Left renal pelvis (tissue), 4 donors: ENCODE results near the gene BNIP5. TPM values are rescaled to one million over a fixed set of nuclear protein-coding genes. Genes with fewer than 3 reads are reported as not detected.

ENCODE experiments used
- DNase-seq, 4 donors: peaks; one replicate each; pipeline ENCODE4 v3.0.0-alpha.2; 2013; ENCODE audit warnings: low read depth in 4 of 4, low spot score in 3 of 4
- polyA plus RNA-seq, 4 donors: library from polyadenylated mRNA; unstranded; fragments of 120-200 nt; gene quantifications; one replicate each; pipeline ENCODE4 v1.2.1, GENCODE V29; 2013; ENCODE audit not compliant: insufficient read length in 4 of 4

BNIP5 gene
- polyA plus RNA-seq, 4 donors: 0.04 to 0.19 (median 0.16) TPM

- no peak for DNase-seq
These were observed 10.2 kb downstream of the BNIP5 start for GRCh38 chr6:36326356-36326995.

DNA sequence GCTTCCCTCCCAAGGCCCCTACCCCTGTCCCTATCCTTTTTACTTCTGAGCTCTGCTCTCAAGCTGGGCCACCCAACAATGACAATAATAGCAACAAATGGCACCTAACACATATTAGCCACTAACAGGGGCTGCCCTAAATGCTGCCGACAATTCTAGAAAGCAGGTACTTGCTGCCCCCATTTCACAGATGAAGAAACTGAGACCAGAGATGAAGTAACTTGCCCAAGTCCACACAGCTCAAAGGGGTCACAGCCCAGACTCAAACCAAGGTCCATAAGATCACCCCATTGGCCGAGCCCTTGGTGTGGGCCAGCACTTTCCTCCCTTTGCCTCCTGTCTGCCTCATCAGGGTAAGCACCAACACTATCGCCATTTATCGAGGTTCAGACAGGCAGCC lies 12.0 kb downstream of the BNIP5 start:
- DNase-seq: no peak

DNA sequence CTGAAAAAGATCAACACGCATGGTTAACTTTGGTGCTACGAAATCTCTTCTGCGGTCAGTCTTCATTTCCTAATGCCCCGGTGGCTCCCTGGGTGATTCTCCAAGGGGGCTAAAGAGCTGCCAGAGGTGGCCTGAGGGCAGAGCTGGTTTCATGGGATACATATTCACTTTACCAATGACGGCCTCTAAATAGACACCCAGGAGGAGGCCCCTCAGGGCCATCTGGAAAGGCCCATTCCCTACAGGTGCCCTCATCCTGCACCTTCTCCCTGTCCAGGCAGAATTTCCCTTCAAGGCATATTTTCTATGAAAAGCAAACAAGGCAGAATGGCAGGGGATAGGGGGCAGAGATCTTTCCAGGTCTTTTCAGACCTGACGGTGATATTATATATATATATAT lies 12.5 kb downstream of the BNIP5 start:
- no peak for DNase-seq

- DNase-seq: no peak
These were observed 13.6 kb downstream of the BNIP5 start for GRCh38 chr6:36323062-36323461.

GRCh38 chr6:36322591-36322990 lies 14.1 kb downstream of the BNIP5 start:
- DNase-seq: no peak

- no peak for DNase-seq
These were observed 16.2 kb downstream of the BNIP5 start for GRCh38 chr6:36320475-36320874.

DNA sequence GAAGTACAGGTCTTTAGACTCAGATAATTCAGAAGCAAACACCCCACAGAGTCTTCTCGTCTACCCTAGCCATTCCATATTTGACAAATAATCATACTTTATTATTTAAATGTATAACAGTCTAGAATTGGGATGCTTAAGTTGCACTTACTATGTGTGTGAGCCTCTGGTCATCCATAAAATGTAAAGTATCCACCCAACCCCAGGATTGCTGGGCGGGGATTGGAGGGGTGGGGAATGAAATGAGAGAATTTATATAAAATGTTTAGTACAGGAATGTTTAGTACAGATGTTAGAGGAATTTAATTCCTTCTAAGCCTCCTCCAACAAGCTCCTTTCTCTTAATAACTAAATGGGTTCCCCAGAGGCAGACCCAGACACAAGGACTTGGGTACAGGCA lies 16.9 kb downstream of the BNIP5 start:
- no peak for DNase-seq

GRCh38 chr6:36319436-36319762 lies 17.3 kb downstream of the BNIP5 start:
- no peak for DNase-seq

DNA sequence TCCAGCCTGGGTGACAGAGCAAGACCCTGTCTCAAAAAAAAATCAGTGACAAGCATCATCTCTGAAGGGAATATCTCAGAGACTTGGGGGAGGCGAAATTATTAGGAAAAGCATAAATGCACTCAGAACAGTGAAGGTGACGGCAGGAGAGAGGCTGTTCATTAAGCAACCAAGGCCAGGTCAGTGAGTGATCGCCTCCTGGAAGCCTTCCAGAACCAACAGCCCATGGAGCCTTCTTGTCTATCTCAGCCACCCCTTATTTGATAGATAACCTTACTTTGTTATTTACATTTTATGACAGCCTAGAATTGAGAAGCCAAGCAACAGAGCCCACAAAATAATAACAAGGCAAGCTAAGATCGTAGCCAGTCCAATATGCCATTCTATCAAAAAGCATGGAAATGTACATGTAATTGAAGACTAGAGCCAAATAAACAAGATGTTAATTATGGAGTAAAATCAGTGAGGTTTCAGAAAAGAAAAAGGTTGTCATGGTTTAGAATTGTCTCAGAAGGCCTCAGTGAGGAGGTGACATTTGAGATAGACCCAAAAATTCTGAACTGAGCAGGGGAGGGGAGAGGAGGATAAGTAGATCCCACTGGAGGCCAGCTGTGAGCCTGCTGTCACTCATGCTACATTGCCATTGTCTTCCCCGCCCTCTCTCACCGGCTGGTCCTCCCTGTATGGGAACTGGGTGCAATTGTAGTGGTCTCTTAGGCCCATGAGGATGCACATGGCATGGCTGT lies 17.8 kb downstream of the BNIP5 start:
- no peak for DNase-seq

GRCh38 chr6:36317623-36318022 lies 19.1 kb downstream of the BNIP5 start:
- DNase-seq: no peak

DNA sequence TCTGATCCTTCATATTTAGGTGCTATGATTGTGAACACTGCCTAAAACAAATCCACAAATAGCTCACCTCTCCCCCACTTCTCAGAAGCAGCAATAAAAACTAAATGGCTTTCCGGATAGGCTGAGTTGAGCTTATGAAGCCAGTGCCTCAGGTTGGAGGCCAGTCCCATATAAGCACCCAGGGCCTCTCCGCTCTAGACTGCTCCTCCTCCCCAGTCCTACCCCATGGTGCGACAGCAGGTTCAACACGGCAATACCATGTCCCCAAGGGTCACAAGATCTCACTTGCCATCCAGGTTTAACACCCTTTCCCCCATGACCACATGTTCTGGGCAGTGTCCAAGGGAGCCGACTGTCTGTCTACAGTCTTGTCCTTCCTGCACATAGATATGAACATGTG lies 20.8 kb downstream of the BNIP5 start:
- no peak for DNase-seq

GRCh38 chr6:36314221-36315014 lies 22.3 kb downstream of the BNIP5 start:
- no peak for DNase-seq

DNA sequence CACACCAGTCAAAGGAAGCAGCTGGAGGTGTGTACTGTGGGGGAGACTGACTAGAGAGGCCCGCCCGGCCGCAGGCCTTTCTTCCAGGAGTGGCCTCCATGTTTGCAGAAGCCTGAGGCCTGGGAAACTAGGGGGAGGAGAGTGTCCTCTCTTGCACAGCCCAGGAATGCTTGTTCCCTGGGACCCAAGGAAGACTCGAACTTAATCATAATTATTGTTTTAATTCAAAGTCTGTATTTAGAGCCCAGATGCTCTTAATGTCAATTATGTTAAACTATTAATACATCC lies 23.1 kb downstream of the BNIP5 start:
- no peak for DNase-seq

- DNase-seq: no peak
These were observed 23.6 kb downstream of the BNIP5 start for GRCh38 chr6:36312854-36313648.

DNA sequence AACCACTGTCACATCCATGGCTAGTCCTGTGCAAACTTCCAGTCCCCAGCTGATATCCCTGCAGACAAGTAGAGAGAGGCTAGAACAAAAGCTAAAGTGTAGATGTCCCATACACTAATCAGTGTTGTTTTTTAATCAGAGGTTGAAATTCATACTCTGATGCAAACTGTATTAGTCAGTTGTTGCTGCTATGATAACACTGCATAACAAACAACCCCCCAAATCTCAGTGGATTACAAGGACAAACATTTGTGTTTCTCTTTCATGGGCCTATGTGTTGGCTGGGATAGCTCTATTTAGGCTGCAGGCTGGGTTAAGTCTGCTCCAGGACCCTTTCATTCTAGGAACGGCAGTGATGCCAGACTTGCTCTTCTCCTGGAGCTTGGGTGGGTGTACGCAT lies 26.8 kb downstream of the BNIP5 start:
- DNase-seq: no peak

DNA sequence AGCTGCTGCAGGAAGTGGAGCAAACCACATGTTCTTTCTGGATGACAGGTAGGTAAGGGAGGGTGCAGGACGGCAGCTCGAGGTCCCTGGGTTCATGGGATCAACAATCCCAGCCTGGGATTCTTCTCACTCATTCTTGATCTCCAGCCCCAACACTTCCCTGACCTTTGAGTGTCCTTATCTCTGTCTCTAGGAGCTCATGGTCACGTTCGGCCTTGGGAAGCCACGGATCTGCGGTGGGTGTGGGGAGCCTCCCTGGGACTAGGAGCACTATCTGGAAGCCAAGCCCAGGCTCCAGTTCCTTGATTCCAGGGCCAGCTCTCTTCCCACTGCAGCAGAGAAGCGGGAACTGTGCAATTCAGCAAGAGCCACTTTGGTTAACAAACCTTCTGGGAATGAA lies 27.5 kb downstream of the BNIP5 start:
- DNase-seq: no peak

- DNase-seq: no peak
These were observed 28.2 kb downstream of the BNIP5 start for GRCh38 chr6:36308514-36308913.

- no peak for DNase-seq
These were observed 30.3 kb downstream of the BNIP5 start for GRCh38 chr6:36306375-36306774.

- no peak for DNase-seq
These were observed 30.8 kb downstream of the BNIP5 start for GRCh38 chr6:36305885-36306284.

- DNase-seq: peak; percentile 53 to 77 (median 72)
These were observed 34.3 kb downstream of the BNIP5 start for GRCh38 chr6:36302227-36302976.

DNA sequence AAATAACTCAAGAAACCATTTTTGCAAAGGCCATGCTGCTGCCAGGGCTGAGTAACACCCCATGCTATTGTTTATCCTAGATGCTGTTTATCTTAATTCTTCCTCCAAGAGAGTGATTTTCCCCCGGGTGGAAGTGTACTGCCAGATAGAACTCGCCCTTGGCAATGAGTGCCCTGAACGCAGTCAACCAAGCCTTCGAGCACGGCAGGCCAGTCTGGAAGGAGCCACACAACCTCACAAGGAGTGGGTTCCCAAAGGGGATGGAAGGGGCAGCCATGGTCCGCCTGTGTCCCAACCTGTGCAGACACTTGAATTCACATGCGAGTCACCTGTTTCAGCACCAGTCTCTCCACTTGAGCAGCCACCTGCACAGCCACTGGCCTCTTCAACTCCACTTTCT lies 34.9 kb downstream of the BNIP5 start:
- DNase-seq: no peak
